ENCODE results near the gene OSER1. TPM values are rescaled to one million over a fixed set of nuclear protein-coding genes. Genes with fewer than 3 reads are reported as not detected.

The OSER1 gene
- total and polyA plus RNA-seq, 2 donors: 32.7 to 35.8 TPM

Other genes starting within 250 kb of the OSER1 start
- gene JPH2, start 23.6 kb downstream of the OSER1 start, total RNA-seq: 40.5 TPM
- gene JPH2, start 23.6 kb downstream of the OSER1 start, polyA plus RNA-seq: 83.5 TPM
- 0.90 TPM for gene GDAP1L1, start 36.5 kb upstream of the OSER1 start, total RNA-seq
- 0.29 TPM for gene GDAP1L1, start 36.5 kb upstream of the OSER1 start, polyA plus RNA-seq
- 7.8 TPM for gene FITM2, start 100.4 kb upstream of the OSER1 start, total RNA-seq
- gene FITM2, start 100.4 kb upstream of the OSER1 start, polyA plus RNA-seq: 8.0 TPM
- not detected for gene R3HDML, start 126.3 kb upstream of the OSER1 start, total RNA-seq
- gene R3HDML, start 126.3 kb upstream of the OSER1 start, polyA plus RNA-seq: not detected
- gene HNF4A, start 144.9 kb upstream of the OSER1 start, total RNA-seq: not detected
- gene HNF4A, start 144.9 kb upstream of the OSER1 start, polyA plus RNA-seq: 0.09 TPM